OCI-LY3 (cell line): Measurements from ENCODE around the gene RHOBTB3.

Source experiments
- H2AFZ ChIP-seq: fragments of 200-600, 300-600 bp; shearing (Covaris generic); 2 replicates; pipeline ENCODE4 v1.6.0; 2014; ENCODE audit warnings: antibody characterized with exemption, low read depth, low read length
- H3K27ac ChIP-seq: fragments of 200-600, 300-600 bp; sonication (generic); 2 replicates; pipeline ENCODE4 v1.5.1; 2014; ENCODE audit warnings: mild to moderate bottlenecking, low read length, moderate library complexity, mixed read lengths
- H3K27me3 ChIP-seq: fragments of 200-600, 300-600 bp; sonication (generic); 2 replicates; pipeline ENCODE4 v1.6.1; 2014; ENCODE audit warnings: low read depth, low read length, mixed read lengths
- H3K36me3 ChIP-seq: fragments of 200-600, 300-600 bp; sonication (generic); replicated peaks from 2 replicates; pipeline ENCODE3; 2014; ENCODE audit warnings: low read depth, low read length, mixed read lengths
- H3K4me1 ChIP-seq: fragments of 300-600, 200-600 bp; sonication (generic); 2 replicates; pipeline ENCODE4 v1.6.1; 2014; ENCODE audit warnings: low read length, mixed read lengths
- H3K4me2 ChIP-seq: fragments of 200-600, 300-600 bp; sonication (generic); 2 replicates; pipeline ENCODE4 v1.6.1; 2014; ENCODE audit warnings: low read length, mixed read lengths
- H3K4me3 ChIP-seq: fragments of 300-600, 200-600 bp; sonication (generic); 2 replicates; pipeline ENCODE4 v1.5.1; 2014; ENCODE audit warnings: antibody characterized with exemption, mild to moderate bottlenecking, low read length, moderate library complexity
- H3K79me2 ChIP-seq: fragments of 300-600, 200-600 bp; shearing (Covaris generic); 2 replicates; pipeline ENCODE4 v1.6.1; 2014; ENCODE audit warnings: mild to moderate bottlenecking, low read length, mixed read lengths
- H3K9ac ChIP-seq: fragments of 300-600, 200-600 bp; shearing (Covaris generic); 2 replicates; pipeline ENCODE4 v1.6.0; 2014; ENCODE audit warnings: mild to moderate bottlenecking, low read length, moderate library complexity
- H3K9me3 ChIP-seq: fragments of 200-600, 300-600 bp; shearing (Covaris generic); 2 replicates; pipeline ENCODE4 v1.6.1; 2014; ENCODE audit warnings: low read length, mixed read lengths; ENCODE audit not compliant: insufficient read depth
- H4K20me1 ChIP-seq: fragments of 200-600, 300-600 bp; sonication (generic); 2 replicates; pipeline ENCODE4 v1.6.1; 2016; ENCODE audit warnings: low read length, mixed read lengths; ENCODE audit not compliant: insufficient read depth
- EZH2phosphoT487 ChIP-seq: fragments of 200-600 bp; shearing (Covaris generic); IDR thresholded peaks from 2 replicates; pipeline ENCODE4 v1.6.1; 2018; ENCODE audit warnings: antibody characterized with exemption, mixed run types, low read depth
- TF ChIP-seq, protein P1 (sequence below): fragments of 200-600, 300-600 bp; sonication (generic); IDR thresholded peaks from 2 replicates; pipeline ENCODE4 v1.5.1; 2014; ENCODE audit warnings: antibody characterized with exemption, low read length, low read depth

The RHOBTB3 gene

GRCh38 chr5:95799191-95799835 is 68.2 kb downstream of the RHOBTB3 start:
- H3K79me2 ChIP-seq, result no peaks in the 10 kb centered on the region
- H4K20me1 ChIP-seq, result no peaks in the 10 kb centered on the region
- H3K4me2 ChIP-seq, result no peak overlapping the region
- no peak overlapping the region for H3K27ac ChIP-seq
- no peak overlapping the region for H2AFZ ChIP-seq
- H3K9ac ChIP-seq, result no peak overlapping the region
- no peak overlapping the region for H3K4me3 ChIP-seq
- H3K27me3 ChIP-seq, result no peaks in the 10 kb centered on the region
- no peaks in the 10 kb centered on the region for H3K36me3 ChIP-seq
- TF ChIP-seq, protein P1, sequence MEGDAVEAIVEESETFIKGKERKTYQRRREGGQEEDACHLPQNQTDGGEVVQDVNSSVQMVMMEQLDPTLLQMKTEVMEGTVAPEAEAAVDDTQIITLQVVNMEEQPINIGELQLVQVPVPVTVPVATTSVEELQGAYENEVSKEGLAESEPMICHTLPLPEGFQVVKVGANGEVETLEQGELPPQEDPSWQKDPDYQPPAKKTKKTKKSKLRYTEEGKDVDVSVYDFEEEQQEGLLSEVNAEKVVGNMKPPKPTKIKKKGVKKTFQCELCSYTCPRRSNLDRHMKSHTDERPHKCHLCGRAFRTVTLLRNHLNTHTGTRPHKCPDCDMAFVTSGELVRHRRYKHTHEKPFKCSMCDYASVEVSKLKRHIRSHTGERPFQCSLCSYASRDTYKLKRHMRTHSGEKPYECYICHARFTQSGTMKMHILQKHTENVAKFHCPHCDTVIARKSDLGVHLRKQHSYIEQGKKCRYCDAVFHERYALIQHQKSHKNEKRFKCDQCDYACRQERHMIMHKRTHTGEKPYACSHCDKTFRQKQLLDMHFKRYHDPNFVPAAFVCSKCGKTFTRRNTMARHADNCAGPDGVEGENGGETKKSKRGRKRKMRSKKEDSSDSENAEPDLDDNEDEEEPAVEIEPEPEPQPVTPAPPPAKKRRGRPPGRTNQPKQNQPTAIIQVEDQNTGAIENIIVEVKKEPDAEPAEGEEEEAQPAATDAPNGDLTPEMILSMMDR, result no peak
- TF ChIP-seq EZH2phosphoT487, result no peak
- no peaks in the 10 kb centered on the region for H3K9me3 ChIP-seq
- H3K4me1 ChIP-seq, result no peaks in the 10 kb centered on the region

DNA sequence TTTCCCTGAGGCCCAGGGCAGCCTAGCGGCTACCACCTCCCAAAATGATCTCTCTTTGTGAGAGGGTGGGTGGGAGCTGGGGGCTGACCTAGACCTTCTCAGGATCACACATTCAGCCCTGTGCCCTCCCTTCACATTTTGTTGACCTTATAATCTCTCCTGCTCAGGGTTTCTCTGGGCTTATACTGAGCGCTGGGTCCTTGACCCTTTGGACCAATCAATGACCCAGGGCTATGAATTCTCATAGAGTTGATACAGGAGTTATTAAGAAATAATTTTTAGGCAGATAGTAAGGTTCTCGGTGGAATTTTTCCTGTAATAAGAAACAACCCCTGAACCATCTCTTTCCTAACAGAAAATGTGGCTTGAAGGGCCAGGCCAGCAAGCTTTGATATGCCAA is 69.4 kb downstream of the RHOBTB3 start:
- Histone ChIP-seq H3K4me1 (no peaks in the 10 kb centered on the region), H3K27ac (no peak overlapping the region), H3K9ac (no peak overlapping the region), H3K4me3 (no peak overlapping the region), H3K36me3 (no peaks in the 10 kb centered on the region), H3K9me3 (no peaks in the 10 kb centered on the region), H4K20me1 (no peaks in the 10 kb centered on the region), H3K79me2 (no peaks in the 10 kb centered on the region), H2AFZ (no peak overlapping the region), H3K4me2 (no peak overlapping the region), H3K27me3 (no peaks in the 10 kb centered on the region)
- no peak for TF ChIP-seq EZH2phosphoT487
- TF ChIP-seq, protein P1, result no peak

DNA sequence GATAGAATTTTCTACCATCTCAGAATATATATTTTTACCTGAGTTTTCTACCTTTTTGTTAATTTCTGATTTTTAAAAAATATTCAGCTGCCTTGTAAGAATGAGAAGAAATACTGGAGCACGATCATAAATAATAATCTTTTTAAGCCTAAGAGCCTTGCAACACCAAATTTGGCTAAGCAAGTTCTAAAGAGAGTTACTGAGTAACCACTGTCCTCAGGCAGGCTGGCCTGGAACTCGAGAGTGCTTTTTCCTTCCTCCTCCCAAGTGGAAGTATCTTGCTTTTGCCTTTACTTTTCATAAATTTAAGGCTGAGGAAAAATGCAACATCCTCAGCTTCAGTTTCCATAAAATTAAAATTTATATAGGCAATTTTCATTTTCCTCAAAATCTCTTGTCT is 70.4 kb downstream of the RHOBTB3 start:
- H3K27me3 ChIP-seq, result no peaks in the 10 kb centered on the region
- no peak overlapping the region for H3K4me3 ChIP-seq
- TF ChIP-seq, protein P1, result no peak
- TF ChIP-seq EZH2phosphoT487, result no peak
- H3K4me2 ChIP-seq, result no peak overlapping the region
- no peaks in the 10 kb centered on the region for H3K9me3 ChIP-seq
- H2AFZ ChIP-seq, result no peak overlapping the region
- H3K79me2 ChIP-seq, result no peaks in the 10 kb centered on the region
- no peaks in the 10 kb centered on the region for H3K36me3 ChIP-seq
- H3K9ac ChIP-seq, result no peak overlapping the region
- H3K4me1 ChIP-seq, result no peaks in the 10 kb centered on the region
- no peaks in the 10 kb centered on the region for H4K20me1 ChIP-seq
- H3K27ac ChIP-seq, result no peak overlapping the region

DNA sequence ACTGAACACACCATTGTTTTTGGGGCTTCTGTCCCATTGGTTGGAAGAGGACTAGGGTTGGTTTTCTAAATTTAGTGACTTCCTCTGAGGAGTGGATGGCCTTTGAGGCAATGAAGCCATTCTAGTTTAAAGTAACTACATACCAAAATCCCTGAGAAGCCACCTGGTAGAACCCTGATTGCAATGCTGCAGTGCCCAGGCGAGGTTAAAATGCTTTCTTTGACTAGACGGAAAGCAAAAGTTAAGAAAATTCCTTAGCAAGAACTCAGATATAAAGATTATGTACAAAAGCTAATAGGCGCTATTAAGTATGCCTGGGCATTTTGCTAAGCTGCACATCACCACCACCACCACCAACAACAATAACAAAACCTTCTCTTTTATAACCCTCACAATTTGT is 70.8 kb downstream of the RHOBTB3 start:
- Histone ChIP-seq H3K9me3 (no peaks in the 10 kb centered on the region), H3K36me3 (no peaks in the 10 kb centered on the region), H3K4me2 (no peak overlapping the region), H3K9ac (no peak overlapping the region), H2AFZ (no peak overlapping the region), H4K20me1 (no peaks in the 10 kb centered on the region), H3K27me3 (no peaks in the 10 kb centered on the region), H3K79me2 (no peaks in the 10 kb centered on the region), H3K4me3 (no peak overlapping the region), H3K4me1 (no peaks in the 10 kb centered on the region), H3K27ac (no peak overlapping the region)
- TF ChIP-seq EZH2phosphoT487, result no peak
- TF ChIP-seq, protein P1, result no peak
